Right ventricle myocardium superior (tissue), 1 donor: Measurements from ENCODE around the gene CIT. TPM values are rescaled to one million over a fixed set of nuclear protein-coding genes. Genes with fewer than 3 reads are reported as not detected.

ENCODE experiments used
- ATAC-seq: fragments of 200-7000 bp; cut with Tn5 transposase; one replicate; pipeline ENCODE4 v1.9.1; 2020; ENCODE audit warnings: mild to moderate bottlenecking; ENCODE audit not compliant: poor library complexity
- DNase-seq: peaks from one replicate; pipeline ENCODE4 v3.0.0-alpha.2; 2020
- intact Hi-C: fragments of 100-400 bp; cut with DNase I; formaldehyde crosslinking; loops from one replicate; pipeline ENCODE4 v1.11.2; 2022
- total RNA-seq: library from RNA; stranded (reverse); fragmentation: NEBNext Ultra II Directional; extraction: Animal tissue kit (Norgen Biotek cat#: 25700); gene quantifications from one replicate; pipeline ENCODE4 v1.2.1, GENCODE V29; 2021
- donor health status: DM: no; HTN: yes; CAD: no; lungs with severe emphysema.

The CIT gene
- total RNA-seq, 1 donor from 2014 or later = 2.6 TPM

DNA sequence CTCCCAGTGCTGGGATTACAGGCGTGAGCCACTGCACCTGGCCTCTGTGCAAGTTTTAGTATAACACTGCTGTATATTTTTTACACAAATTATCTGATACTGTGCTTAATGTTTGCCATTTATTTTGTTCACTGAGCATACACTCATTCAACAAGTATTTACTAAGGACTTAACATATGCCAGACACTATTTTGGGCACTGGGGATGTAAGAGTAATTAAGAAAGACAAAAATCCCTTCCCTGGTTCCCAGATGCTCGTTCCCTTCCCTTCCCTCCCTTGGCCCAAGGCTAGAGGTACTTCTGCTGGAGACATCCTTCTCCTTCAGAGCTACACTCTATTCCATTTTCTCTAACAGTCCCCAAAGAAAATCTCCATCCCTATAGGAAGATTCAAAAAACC, 12.5 kb downstream of the CIT start:
- intact Hi-C loops = no loop called here
- no peak for DNase-seq
- no peak for ATAC-seq

DNA sequence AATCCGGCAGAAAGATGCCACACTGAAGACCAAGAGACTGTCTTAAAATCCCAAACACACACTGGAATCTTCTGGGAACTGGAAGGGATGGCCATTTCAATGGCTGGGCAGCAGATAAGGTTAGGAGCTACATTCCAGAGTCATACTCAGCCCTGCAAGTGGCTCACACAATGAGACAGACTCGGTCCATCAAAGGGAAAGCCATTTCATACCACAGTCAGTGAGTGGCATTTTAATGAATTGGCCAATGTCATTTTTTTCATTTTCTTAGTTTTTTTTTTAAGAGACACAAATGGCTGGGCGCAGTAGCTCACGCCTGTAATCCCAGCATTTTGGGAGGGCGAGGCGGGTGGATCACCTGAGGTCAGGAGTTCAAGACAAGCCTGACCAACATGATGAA, 17.9 kb downstream of the CIT start:
- intact Hi-C loops = no loop called here
- DNase-seq (no peak), ATAC-seq (no peak)

DNA sequence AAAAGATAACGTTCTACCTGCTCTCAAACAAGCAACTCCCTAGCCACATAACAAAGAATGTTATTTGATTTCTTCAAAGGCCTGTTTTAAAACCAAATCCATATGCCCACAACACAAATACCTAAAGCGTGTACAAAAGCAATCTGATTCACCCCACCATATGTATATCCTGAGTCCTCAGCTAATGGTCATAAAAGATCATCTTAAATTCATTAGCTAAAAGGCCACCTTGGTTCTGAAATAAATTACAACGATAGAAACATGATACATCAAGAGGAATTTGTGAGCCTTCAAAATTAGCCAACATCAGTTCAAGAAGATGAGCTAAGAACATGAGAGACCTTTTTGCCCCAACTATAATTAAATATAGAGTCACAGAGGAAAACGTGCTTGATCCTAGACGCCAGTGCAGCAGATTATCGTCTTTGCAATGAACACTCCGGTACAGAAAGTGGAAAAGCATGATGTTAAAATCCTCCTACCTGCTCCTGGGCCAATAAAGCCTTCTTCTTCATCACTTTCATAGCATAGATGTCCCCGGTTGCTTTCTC, 20.0 kb downstream of the CIT start:
- intact Hi-C loops = no loop called here
- ATAC-seq = no peak
- DNase-seq = no peak

DNA sequence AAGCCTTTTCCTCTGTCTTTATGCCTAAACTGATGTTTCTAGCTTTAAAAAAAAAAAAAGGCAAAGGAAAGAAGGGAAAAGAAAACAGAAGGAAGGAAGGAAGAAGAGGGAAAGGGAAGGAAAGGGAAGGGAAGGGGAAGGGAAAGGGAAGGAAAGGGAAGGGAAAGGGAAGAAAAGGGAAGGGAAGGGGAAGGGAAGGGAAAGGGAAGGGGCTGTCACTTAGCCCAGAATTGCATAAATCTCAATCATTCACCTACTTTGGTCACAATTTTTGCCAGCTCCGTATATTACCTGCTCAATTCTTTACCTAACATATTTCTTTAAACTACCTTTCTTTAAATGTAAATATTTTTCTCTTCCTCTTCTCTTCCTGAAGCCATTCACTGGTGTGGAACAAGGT, 26.8 kb downstream of the CIT start:
- no peak for DNase-seq
- no peak for ATAC-seq
- intact Hi-C loops = no loop called here

DNA sequence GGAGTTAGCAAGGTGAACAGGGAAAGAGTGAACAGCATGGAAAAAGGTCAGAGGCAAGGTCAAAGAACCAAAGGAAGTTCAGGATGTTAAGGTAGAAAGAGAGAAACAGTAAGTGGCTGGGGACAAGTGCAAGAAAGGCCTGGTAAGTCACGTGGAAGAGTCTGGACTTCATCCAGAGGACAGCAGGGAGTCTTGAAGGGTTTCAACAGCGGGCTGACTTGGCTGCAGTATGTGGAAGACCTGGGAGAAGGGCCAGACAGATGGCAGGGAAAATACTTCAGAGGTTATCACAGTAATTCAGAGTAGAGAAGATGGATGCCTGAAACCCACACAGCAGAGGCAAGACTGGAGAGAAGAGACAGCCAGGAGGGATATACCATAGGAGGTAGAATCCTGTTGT, 34.0 kb downstream of the CIT start:
- intact Hi-C loops = no loop called here
- ATAC-seq (no peak), DNase-seq (no peak)

DNA sequence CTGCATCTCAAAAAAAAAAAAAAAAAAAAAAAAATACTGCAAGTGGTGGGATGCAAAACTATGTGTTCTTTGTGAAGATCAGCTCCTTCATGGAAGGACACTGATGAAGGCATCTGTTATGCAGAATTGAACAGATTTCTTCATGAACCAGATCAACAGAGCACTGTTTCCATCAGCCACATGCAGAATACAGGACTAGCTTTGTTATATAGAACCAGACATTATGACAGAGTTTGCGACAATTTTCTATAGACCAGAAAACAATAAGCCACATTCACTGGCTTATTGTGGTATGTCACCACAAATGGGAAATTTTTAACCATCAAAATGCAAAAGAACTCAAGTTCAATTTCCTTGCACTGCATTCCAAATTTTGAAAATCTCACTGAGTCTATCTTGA, 34.7 kb downstream of the CIT start:
- intact Hi-C loops = no loop called here
- ATAC-seq (no peak), DNase-seq (no peak)

DNA sequence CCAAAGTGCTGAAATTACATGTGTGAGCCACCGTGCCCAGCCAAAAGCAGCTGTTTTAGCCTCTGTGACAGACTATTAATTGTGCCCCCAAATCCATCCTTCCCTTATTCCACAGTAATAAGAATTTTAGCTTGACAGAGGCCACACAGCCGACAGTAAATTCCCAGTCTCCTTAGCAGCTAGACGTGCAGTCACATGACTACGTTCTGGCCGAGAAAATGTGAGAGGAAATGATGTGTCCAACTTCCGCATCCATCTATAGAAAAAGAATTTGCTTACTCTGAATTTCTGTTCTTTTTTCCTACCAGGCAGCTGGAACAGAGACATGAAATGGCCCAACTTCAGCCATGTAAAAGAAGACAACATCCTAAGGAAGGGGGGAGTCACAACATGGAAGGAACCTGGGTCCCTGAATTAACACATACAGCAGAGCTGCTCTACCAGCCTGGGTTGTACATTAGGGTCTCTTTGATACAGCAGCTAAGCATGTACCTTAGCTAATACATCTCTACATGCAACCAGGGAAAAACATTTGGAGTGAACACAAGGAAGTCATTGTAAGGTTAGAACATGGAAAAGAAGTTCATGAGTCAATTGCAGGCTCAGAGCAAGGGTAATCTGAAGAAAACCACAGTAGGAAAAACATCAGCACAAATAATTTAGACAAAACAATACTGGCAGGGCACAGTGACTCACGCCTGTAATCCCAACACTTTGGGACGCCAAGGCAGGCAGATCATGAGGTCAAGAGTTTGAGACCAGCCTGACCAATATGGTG, 35.5 kb downstream of the CIT start:
- no peak for ATAC-seq
- intact Hi-C loops = no loop called here
- no peak for DNase-seq

DNA sequence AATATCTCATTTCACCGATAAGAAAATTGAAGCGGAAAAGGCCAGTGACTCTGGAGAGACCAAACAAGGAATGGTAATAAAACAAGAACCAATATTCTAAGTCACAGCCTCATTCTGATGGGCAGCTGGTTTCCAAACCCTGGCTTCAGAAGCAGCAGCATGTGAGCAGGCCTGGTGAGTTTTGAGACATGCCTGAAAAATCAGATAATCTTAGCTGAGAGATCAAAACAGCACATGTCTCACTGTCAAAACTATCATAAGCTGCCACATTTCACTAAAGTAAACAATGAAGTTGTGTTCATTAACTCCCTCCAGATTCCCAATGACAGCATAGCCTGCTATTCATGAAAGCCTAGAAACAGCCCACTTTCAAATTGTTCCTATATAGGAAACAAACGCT, 36.5 kb downstream of the CIT start:
- DNase-seq (no peak), ATAC-seq (no peak)
- intact Hi-C loops = no loop called here

DNA sequence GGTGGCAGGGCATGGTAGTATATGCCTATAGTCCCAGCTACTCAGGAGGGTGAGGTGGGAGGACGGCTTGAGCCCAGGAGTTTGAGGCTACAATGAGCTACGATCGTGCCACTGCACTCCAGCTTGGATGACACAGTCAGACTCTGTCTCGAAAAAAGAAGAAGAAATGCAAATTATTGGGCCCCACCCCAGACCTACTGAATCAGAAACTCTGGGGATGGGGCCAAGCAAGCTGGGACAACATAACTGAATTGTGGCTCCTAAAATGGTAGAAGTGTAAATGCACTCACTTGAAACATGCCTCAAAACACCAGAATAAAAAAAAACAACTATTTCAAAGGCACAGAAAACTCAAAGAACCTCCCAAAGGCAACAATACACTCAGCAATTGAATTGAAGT, 37.0 kb downstream of the CIT start:
- intact Hi-C loops = no loop called here
- DNase-seq (no peak), ATAC-seq (no peak)

DNA sequence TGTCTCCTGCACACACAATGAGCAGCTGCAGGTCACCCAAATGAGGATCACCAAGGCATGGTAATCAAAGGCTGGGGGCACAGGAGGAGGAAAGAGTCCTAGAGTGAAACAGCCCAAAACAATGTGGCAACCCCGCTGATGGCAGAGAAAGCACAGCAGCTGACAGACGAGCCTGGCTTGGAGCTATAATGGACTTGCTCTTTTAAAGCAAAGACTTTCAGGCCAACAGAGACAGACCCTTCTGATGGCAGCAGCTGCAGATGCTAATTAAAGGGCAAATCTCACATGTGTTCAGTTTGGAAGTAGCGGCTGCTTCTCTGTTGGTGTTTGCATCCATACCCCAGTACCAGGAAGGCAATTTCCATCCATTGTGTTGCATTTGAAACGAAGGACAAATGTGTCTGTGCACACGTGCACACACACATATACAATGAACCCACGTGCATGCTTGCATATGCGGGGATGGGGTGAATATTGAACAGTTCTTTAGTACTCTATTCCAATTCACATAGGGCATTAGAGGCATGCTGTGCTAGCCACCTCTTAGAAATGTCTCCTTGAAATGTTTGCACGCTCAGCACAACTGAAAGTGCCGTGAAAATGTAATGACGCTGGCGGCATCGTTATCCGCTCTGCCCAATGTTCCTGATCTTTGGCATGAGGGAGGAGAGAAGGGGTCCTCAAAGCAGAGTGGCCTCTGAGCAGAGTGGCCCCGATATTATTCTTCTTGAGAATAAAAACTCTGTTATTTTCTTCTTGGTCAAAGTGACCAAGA, 38.1 kb downstream of the CIT start:
- intact Hi-C loops = no loop called here
- ATAC-seq (no peak), DNase-seq (no peak)

DNA sequence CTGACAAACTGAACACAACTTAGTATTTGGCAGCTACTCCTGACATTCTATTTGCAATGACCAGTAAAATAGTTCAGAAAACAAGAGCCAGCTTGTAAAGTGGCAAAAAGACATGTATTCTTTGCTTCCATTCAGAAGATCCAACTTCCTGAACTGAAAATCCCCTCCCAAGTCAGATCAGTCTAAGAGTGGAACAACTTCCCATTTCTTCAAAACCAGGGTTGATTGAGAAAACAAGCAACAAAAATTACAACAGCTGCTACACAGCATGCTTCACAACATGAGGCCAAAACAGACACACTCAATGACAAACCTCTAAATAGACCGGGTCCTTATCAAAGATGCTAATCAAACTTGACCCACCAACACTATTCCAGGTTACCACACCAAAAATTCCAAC, 40.3 kb downstream of the CIT start:
- ATAC-seq = no peak
- intact Hi-C loops = no loop called here
- no peak for DNase-seq

DNA sequence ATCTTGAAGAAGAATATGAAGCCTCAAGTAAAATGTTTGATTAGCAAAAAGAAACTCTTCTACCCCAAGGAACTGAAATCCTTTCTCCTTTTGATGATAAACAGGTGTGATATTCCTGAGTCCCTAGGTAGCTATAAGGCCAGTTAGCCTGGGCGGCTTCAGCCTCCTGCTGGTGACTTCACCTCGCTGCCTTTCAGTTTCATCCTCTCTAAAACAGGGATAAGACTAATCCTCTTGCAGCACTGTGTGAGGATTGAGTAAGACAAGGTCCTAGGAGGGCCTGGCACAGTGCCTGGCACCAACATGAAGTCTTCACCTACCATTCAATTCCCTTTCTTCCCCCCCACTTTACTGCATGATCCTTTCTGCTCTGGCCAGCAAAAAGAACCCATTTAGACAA, 42.1 kb downstream of the CIT start:
- ATAC-seq = no peak
- no peak for DNase-seq
- intact Hi-C loops = no loop called here

DNA sequence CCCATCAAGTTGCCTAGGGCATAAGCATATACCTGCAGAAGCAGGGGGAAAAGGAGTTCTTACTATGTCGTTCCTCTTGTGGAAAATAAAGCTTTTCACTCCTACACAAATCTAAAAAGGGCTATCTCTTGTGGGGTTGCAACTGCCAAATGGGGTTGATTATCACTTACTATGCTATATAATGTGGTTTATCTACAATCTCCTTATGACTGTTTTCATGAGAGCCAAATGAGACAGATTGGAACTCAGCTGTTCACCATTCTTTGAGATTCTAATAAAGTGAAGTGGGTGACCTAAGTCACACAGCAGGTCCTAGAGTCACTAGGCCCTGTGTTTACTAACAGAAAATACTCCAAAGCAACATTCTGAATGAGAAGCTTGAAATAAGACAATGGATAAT, 47.7 kb downstream of the CIT start:
- ATAC-seq = no peak
- intact Hi-C loops = no loop called here
- DNase-seq = no peak

DNA sequence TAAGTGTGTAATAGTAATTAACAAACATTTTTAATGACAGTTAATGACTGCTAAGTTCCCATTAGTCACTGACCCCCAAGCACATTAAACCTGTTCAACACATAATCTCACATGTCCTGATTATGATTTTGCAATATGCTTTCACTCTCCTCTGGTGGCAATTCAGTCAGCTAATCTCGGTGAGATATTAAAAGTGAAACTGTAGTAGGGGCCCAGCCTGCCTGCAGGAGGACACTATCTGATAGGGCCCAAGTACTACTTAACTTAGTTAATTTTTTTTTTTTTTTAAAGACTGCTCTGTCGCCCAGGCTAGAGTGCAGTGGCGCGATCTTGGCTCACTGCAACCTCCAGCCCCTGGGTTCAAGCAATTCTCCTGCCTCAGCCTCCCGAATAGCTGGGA, 48.8 kb downstream of the CIT start:
- intact Hi-C loops = no loop called here
- DNase-seq (no peak), ATAC-seq (no peak)

DNA sequence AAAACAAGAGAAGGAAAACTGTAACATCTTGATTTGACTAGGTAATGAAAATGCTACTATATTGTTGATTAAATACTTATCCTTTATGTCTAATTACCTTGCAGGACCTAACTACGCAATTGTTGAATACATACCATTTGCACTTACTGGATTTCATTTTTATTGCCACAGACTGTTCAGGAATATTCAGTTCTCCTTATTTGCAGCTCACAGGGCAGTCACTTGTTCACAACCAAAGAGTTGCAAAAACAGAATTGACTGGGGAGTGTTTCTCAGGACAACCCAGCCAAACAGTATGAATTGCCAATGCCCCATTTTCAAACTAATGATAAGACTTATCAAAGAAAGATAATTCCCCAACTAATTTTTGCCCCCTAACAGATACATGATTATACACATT, 49.4 kb downstream of the CIT start:
- ATAC-seq = no peak
- DNase-seq = no peak
- intact Hi-C loops = no loop called here

DNA sequence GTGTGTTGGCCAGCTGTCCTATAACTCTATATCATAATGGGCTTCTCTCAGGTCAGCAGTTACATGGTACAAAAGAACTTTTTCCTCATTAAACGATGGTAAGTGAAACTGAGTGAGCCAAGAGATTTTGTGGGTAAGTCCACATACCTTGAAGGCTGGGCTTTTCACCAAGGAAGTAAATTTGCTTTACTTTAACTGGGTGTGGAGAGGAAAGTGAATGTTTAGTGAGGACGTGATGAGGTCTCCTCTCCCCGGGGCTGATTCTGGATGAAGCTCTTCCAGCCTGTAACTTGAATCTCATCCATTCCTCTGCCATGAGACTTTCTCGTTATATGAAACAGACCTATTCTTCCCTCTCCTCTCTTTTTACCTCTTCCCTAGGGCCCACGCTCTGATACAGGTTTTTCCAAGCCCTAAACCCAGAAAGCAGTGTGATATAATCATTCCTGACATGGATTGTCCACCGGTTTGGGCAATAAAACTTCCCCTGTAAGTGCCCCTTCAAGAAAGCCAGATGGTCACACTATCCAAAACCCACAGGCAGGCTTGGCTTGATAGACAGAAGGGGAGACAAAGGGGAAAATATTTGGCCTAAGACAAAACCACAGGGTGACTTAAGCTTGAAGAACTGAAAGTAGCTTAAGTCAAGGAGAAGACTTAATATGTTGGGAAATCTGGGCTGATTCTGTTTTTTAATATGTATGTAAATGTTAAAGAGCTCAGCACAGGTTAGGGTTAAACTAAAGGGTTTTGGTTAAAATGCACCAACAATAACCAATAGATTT, 50.3 kb downstream of the CIT start:
- DNase-seq (no peak), ATAC-seq (no peak)
- intact Hi-C loops = no loop called here

DNA sequence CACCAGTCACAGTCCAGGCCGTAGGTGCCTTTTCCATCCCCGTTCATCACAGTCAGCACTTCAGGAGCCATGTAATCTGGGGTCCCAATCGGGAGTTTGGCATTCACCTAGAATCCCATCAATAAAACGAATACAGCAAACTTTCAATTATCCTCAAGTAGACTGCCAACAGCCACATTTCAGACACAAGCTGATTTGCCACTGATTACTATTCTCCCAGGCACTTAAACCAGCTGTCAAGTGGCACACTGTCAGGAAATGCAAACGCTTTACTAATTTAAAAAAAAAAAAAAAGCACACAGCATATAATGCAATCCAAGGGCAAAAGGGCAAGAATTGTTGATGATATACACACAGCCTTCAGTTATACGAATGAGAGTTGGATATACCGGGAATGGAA, 51.9 kb downstream of the CIT start:
- intact Hi-C loops = no loop called here
- ATAC-seq (no peak), DNase-seq (no peak)

DNA sequence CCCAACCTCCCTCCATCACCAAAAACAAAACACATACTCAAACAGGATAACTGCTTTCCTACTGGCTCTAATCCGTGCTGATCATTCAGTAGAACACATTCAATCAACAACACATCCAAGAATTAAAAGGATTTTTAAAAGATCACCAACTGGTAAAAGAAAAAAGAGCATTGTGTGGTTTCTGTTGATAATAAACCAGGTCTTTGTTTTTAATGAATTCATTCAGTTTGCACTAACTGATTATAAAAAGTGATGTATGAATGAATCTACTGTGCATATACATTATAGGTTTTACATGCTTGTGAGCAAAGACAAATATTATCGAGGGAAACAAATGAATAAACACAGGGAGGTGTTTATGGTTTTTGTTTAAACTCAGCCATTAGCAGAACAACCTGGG, 55.1 kb downstream of the CIT start:
- DNase-seq = no peak
- ATAC-seq = no peak
- intact Hi-C loops = no loop called here

DNA sequence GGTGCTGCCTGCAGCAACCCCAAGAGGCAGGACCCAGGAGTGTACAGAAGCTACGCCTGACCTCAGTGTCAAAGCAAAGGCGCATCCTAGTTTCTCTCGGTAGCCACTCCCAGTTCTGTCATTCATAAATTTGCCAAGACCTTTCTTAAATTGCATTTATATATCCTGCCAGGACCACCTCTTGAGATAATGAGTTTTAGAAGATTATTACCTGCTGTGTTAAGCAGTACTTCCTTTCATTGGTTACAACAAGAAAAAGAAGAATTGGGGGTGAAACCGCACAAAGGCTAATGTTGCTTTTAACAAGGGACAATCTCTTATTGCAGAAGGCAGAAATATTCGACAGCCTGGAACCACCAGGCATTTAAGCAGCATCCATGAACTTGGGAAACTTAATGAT, 57.8 kb downstream of the CIT start:
- intact Hi-C loops = no loop called here
- ATAC-seq (no peak), DNase-seq (no peak)
